22Rv1 (cell line): Measurements from ENCODE around the gene GPBAR1.
A peak's percentile ranks its signal among the peaks of the same experiment; 100 is the strongest.

Source experiments
- H3K27ac ChIP-seq: fragments of 450-650 bp; 2 replicates; pipeline ENCODE4 v1.5.1; 2017
- ZFX ChIP-seq: fragments of 450-650 bp; IDR thresholded peaks from 2 replicates; pipeline ENCODE4 v1.6.1; 2017; ENCODE audit warnings: antibody characterized with exemption, borderline replicate concordance
- TF ChIP-seq, protein P1 (sequence below): fragments of 450-650 bp; IDR thresholded peaks from 2 replicates; pipeline ENCODE4 v1.5.1; 2017; ENCODE audit warnings: mild to moderate bottlenecking

The GPBAR1 gene

DNA sequence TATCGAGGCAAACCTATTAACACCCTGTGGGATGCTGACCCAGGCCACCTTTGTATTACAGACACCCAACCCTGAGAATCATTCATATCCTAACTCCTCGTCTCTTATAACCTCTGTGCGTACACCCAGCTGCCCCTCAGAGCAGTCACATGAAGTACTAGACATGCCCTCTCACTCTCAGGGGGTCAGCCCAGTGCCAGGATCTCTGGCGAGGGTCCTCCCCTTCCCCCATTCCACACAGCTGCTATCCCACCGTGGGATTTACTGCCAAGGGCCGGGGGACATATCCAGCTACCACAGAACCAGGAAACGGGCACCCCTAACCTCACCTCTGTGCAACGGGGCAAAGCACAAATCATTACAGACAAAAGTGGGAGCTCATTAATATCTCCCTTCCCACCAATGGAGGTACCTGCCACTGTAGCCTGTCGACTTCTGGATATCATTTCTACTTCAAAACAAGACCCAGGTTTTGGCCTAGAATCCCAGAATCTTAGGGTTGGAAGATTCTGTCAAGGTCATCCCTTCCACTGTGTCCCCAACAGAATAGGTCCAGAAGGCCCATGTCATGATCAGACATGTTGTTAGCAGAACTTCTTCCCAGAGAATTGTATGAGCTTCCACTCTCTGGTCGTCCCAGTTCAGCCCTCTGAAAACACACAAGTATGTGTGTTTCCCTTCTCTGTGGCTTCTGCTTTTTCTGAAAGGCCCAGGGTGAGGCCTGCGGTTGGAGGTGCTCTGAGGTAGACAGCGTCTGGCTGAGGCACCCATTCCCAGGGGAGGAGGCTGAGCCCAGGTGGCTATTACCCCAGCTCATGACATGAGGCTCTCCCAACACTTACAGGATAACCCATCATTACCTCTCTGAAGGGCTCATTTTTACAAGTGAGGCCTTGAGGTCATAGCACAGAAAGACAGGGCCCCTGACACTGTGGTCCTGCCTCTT lies 29.8 kb downstream of the GPBAR1 start:
- no peak for TF ChIP-seq ZFX
- TF ChIP-seq, protein P1, sequence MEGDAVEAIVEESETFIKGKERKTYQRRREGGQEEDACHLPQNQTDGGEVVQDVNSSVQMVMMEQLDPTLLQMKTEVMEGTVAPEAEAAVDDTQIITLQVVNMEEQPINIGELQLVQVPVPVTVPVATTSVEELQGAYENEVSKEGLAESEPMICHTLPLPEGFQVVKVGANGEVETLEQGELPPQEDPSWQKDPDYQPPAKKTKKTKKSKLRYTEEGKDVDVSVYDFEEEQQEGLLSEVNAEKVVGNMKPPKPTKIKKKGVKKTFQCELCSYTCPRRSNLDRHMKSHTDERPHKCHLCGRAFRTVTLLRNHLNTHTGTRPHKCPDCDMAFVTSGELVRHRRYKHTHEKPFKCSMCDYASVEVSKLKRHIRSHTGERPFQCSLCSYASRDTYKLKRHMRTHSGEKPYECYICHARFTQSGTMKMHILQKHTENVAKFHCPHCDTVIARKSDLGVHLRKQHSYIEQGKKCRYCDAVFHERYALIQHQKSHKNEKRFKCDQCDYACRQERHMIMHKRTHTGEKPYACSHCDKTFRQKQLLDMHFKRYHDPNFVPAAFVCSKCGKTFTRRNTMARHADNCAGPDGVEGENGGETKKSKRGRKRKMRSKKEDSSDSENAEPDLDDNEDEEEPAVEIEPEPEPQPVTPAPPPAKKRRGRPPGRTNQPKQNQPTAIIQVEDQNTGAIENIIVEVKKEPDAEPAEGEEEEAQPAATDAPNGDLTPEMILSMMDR, result no peak
- peak overlapping the region; percentile 94 for H3K27ac ChIP-seq

DNA sequence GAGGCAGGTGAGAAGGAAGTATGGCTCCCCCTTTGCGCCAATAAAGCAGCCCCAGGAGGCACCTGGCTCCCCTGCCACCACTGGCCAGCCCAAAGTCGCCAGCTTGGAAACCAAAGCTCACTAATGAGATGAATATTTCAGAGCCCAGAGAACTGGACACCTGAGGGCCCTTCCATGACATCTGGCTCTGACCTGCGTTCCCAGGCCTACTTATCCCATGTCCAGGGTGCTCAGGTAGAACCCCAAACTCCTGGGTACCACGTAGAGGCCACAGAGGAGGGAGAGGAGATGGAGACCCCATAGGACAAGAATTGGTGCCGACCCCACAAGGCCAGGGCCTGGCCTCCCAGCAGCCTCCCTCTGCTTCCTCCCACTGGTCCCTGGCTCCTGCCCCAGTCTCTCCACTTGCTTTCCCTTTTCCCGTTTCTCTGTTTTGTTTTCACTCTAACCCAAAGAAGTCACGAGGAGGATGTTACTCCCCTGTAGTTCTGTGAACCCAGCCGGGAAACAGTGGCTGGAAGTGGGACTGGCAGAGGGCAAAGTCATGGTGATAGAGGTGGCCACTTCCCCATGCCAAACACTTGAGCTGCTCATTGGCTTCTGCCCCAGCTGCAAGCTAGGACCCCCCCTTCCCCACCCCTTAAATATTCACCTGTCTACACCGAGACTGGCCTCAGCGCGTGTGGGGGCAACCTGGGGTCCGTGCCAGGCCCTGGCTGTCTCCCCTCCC lies 30.7 kb downstream of the GPBAR1 start:
- H3K27ac ChIP-seq, result peak overlapping the region; percentile 94
- no peak for TF ChIP-seq ZFX
- TF ChIP-seq, protein P1, result no peak

DNA sequence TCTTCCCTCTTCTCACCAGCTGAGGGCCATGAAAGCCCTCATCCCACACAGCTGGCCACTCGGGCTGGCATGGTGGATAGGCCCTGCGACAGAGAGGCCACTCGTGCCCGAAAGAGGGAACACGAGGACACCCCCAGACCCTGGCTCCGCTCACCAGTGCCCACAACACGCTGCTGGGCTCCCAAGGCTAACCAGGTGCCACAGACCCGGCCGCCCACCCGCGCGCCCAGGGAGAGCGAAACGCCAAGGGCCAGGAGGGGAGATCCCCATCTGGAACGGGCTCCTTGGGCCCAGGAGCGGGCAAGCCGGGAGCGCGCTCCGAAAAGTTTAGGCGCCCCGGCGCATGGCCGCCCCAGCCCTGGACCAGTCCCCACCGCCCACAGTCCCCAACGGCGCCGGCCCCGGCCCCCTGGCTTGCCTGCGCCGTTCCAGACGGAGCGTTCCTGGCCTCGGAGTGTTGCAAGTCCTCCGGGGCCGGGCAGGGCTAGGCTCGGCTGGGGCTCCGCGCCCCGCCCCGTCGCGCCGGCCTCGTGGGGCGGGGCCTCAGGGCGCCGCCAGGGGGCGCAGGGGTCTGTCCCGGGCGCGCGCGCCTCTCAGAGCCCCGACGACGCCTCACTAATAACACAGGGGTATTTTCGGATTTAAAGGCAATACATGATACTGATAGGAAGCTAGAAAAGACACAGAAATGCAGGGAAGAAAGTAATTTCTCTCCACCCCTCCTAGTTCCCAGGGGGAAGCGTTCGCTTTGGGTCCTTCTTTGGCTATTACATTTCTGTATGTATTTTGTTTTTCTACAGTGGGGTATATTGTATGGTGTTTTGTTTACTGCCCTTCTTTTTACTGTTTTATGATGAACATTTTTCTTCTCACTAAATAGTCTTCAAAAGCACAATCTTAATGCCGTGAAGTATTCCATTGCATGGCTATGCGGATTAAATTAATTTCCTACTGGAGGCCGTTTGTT lies 31.5 kb downstream of the GPBAR1 start, which contains the start of gene TMBIM1:
TMBIM1 (minus strand) TSS at position 456 of the 967 bp plus-strand sequence. CDS start 10,362 bp downstream, outside the sequence.
- TF ChIP-seq, protein P1, result peak; percentile 98
- no peak for TF ChIP-seq ZFX

DNA sequence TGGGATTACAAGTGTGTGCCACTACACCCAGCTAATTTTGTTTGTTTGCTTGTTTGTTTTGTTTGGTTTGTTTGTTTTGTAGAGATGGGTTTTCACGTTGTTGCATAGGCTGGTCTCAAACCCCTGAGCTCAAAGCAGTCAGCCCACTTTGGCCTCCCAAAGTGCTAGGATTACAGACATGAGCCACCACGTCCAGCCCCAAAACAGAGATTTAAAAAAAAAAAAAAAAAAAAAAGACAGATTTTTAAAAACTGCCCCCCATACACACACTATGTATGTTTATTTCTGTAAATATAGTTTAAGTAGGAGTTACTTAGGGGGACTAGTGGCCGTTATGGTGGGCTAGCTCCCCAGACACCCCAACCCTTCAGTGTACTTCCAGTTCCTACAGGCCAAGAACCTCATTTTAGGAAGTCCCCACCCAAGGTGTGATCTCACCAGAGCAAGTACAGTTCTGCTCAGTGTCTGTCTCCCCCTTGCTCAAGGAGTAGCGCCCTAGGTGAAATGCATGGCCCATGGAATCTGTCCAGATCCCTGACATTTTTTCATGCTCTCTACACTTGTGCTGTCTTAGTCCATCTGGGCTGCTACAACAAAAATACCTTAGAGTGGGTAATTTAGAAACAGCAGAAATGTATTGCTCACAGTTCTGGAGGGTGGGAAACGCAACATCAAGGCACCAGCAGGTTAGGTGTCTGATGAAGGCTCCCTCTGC lies 33.1 kb downstream of the GPBAR1 start:
- peak overlapping the region; percentile 94 for H3K27ac ChIP-seq
- TF ChIP-seq, protein P1, result no peak
- TF ChIP-seq ZFX, result no peak

More for the DNA sequence above, 31.5 kb downstream of the GPBAR1 start, which contains the start of gene TMBIM1:
- peak within 1 kb of the TSS; percentile 94 for H3K27ac ChIP-seq

DNA sequence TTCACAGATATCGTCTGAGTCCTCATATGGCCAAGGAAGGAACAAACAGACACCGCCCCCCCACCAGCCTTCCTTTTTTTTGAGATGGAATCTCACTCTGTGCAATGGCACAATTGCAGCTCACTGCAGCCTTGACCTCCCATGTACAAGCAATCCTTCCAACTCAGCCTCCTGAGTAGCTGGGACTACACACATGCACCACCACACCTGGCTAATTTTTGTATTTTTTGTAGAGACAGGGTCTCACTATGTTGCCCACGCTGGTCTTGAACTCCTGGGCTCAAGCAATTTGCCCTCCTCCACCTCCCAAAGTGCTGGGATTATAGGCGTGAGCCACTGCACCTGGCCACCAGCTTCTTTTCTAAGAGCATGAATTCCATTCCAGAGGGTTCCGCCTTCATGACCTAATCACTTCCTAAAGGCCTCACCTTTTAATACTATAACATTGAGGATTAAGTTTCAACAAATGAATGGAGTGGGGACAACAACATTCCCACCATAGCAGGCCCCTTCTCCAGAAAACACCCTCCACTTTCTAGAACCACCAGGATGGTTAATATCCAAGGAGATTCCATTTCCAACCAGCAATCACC lies 33.7 kb downstream of the GPBAR1 start:
- no peak for TF ChIP-seq ZFX
- TF ChIP-seq, protein P1, result no peak

DNA sequence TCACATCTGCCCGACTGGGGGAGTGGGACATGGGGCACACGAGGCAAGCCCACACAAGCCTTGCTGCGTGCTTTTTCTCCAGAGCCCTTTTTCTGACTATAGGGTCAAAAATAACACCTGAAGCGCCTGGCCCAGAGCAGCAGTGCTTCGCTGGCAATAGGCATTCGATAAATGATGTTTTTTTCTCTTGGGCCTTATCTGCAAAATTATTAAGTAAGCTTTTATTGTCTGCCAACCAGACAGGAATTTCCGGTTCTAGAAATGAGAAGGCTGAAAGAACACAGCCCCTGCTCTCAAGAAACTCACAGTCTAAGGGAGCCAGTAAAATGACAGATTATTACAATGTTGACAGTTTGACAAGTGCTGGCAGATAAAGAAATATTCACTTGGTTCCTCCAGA lies 34.2 kb downstream of the GPBAR1 start:
- H3K27ac ChIP-seq, result peak overlapping the region; percentile 94
- TF ChIP-seq, protein P1, result no peak
- TF ChIP-seq ZFX, result no peak

More for the DNA sequence above, 33.7 kb downstream of the GPBAR1 start:
- peak overlapping the region; percentile 94 for H3K27ac ChIP-seq
